H1 (cell line): ENCODE measurements around the gene CRADD. TPM values are rescaled to one million over a fixed set of nuclear protein-coding genes. Genes with fewer than 3 reads are reported as not detected.

Source experiments
- CTCF ChIA-PET: fragments of 300-600 bp; sonication (Branson Sonifier 250); formaldehyde crosslinking; loops from one replicate; lab custom pipeline; 2021; ENCODE audit not compliant: partially characterized antibody; lab: Charles Lee
- POLR2A ChIA-PET: fragments of 300-600 bp; sonication (Branson Sonifier 250); formaldehyde crosslinking; loops from one replicate; lab custom pipeline; 2021; ENCODE audit warnings: inconsistent platforms; ENCODE audit not compliant: partially characterized antibody; lab: Charles Lee
- DNase-seq, 2 experiments: peaks; one replicate each; pipeline versions ENCODE4 v3.0.0 to v3.0.0-alpha.2; 2010 to 2022; ENCODE audit warnings: low spot score in 2 of 2, low read depth in 1 of 2, mixed read lengths in 1 of 2
- FAIRE-seq: peaks from 2 replicates; lab custom pipeline; 2011; peaks lifted over from hg19 to GRCh38; lab: Jason Lieb, UNC
- H2AFZ ChIP-seq: 2 replicates; pipeline ENCODE4 v1.8.1; 2012; ENCODE audit warnings: low read length, inconsistent platforms
- H2AK5ac ChIP-seq: 2 replicates; pipeline ENCODE4 v1.6.1; 2013; ENCODE audit warnings: low read depth, low read length
- H2BK120ac ChIP-seq: replicated peaks from 2 replicates; pipeline ENCODE3; 2013; ENCODE audit warnings: low read depth, low read length, inconsistent platforms
- H2BK12ac ChIP-seq: 2 replicates; pipeline ENCODE4 v1.6.1; 2013; ENCODE audit warnings: low read depth, low read length
- H2BK15ac ChIP-seq: 2 replicates; pipeline ENCODE4 v1.6.1; 2013; ENCODE audit warnings: low read length
- H2BK20ac ChIP-seq: 2 replicates; pipeline ENCODE4 v1.6.1; 2013; ENCODE audit warnings: low read length
- H2BK5ac ChIP-seq: 2 replicates; pipeline ENCODE4 v1.6.1; 2013; ENCODE audit warnings: low read depth, low read length
- H3K14ac ChIP-seq: 2 replicates; pipeline ENCODE4 v1.6.1; 2013; ENCODE audit warnings: inconsistent platforms; ENCODE audit not compliant: insufficient read length
- H3K18ac ChIP-seq: 2 replicates; pipeline ENCODE4 v1.6.1; 2013; ENCODE audit warnings: low read length; ENCODE audit errors: extremely low read depth
- H3K23ac ChIP-seq: 2 replicates; pipeline ENCODE4 v1.6.1; 2013; ENCODE audit warnings: inconsistent platforms; ENCODE audit not compliant: insufficient read length
- H3K23me2 ChIP-seq: 2 replicates; pipeline ENCODE4 v1.6.1; 2013; ENCODE audit warnings: low read depth, low read length
- H3K27ac ChIP-seq: 2 replicates; pipeline ENCODE4 v1.6.1; 2011; ENCODE audit warnings: low read depth, low read length, inconsistent platforms
- H3K27me3 ChIP-seq, 4 experiments: replicated peaks in 1 of 4; 1 replicate in 1 of 4; 2 replicates in 3 of 4; pipeline versions ENCODE4 v1.6.1 to v1.8.1; 2011 to 2013; ENCODE audit warnings: low read length in 3 of 4, mild to moderate bottlenecking in 3 of 4, inconsistent platforms in 2 of 4, mixed read lengths in 2 of 4, moderate library complexity in 1 of 4; ENCODE audit not compliant: control insufficient read depth in 3 of 4, insufficient read depth in 3 of 4; ENCODE audit errors: extremely low read depth in 1 of 4
- H3K36me3 ChIP-seq, 4 experiments: 2 replicates each; pipeline versions ENCODE4 v1.6.1 to v1.8.1; 2011 to 2013; ENCODE audit warnings: mild to moderate bottlenecking in 4 of 4, low read length in 3 of 4, moderate library complexity in 2 of 4, control low read depth in 1 of 4, inconsistent platforms in 1 of 4; ENCODE audit not compliant: insufficient read depth in 4 of 4, control insufficient read depth in 2 of 4
- H3K4ac ChIP-seq: replicated peaks from 2 replicates; pipeline ENCODE3; 2013; ENCODE audit warnings: low read length, low read depth, mixed read lengths, inconsistent platforms; ENCODE audit not compliant: insufficient read length
- H3K4me1 ChIP-seq, 4 experiments: replicated peaks in 1 of 4; 1 replicate in 1 of 4; 2 replicates in 3 of 4; pipeline versions ENCODE4 v1.6.1 to v1.8.1; 2011 to 2013; ENCODE audit warnings: low read length in 3 of 4, inconsistent platforms in 2 of 4, mixed read lengths in 1 of 4; ENCODE audit not compliant: insufficient read depth in 4 of 4, control insufficient read depth in 3 of 4
- H3K4me2 ChIP-seq, 2 experiments: 2 replicates each; pipeline versions ENCODE4 v1.6.1 to v1.8.1; 2011 to 2013; ENCODE audit warnings: low read depth in 2 of 2, low read length in 2 of 2, control low read depth in 1 of 2, inconsistent platforms in 1 of 2, mild to moderate bottlenecking in 1 of 2; ENCODE audit not compliant: insufficient read depth in 1 of 2
- H3K4me3 ChIP-seq, 4 experiments: fragments of 200-600, 300-600 bp in 1 of 4; sonication (generic), shearing (Covaris generic), sonication (Bioruptor Twin) in 1 of 4; 2 replicates each; pipeline versions ENCODE4 v1.5.1 to v1.8.1; 2011 to 2016; ENCODE audit warnings: low read length in 4 of 4, low read depth in 3 of 4, control low read depth in 2 of 4, inconsistent platforms in 2 of 4, mild to moderate bottlenecking in 2 of 4, mixed read lengths in 1 of 4, moderate library complexity in 1 of 4; ENCODE audit not compliant: insufficient read depth in 2 of 4; ENCODE audit errors: extremely low read depth in 1 of 4
- H3K56ac ChIP-seq: replicated peaks from 2 replicates; pipeline ENCODE3; 2013; ENCODE audit warnings: low read depth, mild to moderate bottlenecking, mixed read lengths, low read length, inconsistent platforms; ENCODE audit not compliant: insufficient read length
- H3K79me1 ChIP-seq: 2 replicates; pipeline ENCODE4 v1.6.1; 2013; ENCODE audit warnings: low read depth, low read length, control low read depth
- H3K79me2 ChIP-seq, 2 experiments: 2 replicates each; pipeline versions ENCODE4 v1.6.1 to v1.8.1; 2012 to 2013; ENCODE audit warnings: low read length in 2 of 2, mild to moderate bottlenecking in 2 of 2, inconsistent platforms in 1 of 2; ENCODE audit not compliant: insufficient read depth in 2 of 2, control insufficient read depth in 1 of 2
- H3K9ac ChIP-seq, 4 experiments: replicated peaks in 1 of 4; 1 replicate in 1 of 4; 2 replicates in 3 of 4; pipeline versions ENCODE4 v1.6.1 to v1.8.1; 2011 to 2013; ENCODE audit warnings: low read depth in 3 of 4, low read length in 3 of 4, control low read depth in 2 of 4, mild to moderate bottlenecking in 2 of 4, moderate library complexity in 2 of 4, inconsistent platforms in 1 of 4; ENCODE audit errors: extremely low read depth in 1 of 4
- H3K9me3 ChIP-seq, 2 experiments: 2 replicates each; pipeline versions ENCODE4 v1.6.1 to v1.8.1; 2012 to 2013; ENCODE audit warnings: mild to moderate bottlenecking in 2 of 2, moderate library complexity in 2 of 2, control low read depth in 1 of 2, inconsistent platforms in 1 of 2, low read depth in 1 of 2, low read length in 1 of 2, mixed read lengths in 1 of 2; ENCODE audit not compliant: insufficient read depth in 2 of 2
- H4K20me1 ChIP-seq, 2 experiments: replicated peaks in 1 of 2; 2 replicates each; pipeline versions ENCODE3 to v1.8.1; 2011 to 2013; ENCODE audit warnings: inconsistent platforms in 2 of 2, low read length in 2 of 2, mild to moderate bottlenecking in 1 of 2; ENCODE audit not compliant: insufficient read depth in 2 of 2, control insufficient read depth in 1 of 2
- H4K5ac ChIP-seq: 2 replicates; pipeline ENCODE4 v1.6.1; 2013; ENCODE audit warnings: low read length, low read depth, mixed read lengths, inconsistent platforms; ENCODE audit not compliant: insufficient read length
- H4K8ac ChIP-seq: 2 replicates; pipeline ENCODE4 v1.8.0; 2013; ENCODE audit warnings: mild to moderate bottlenecking, moderate library complexity, low read length, inconsistent platforms; ENCODE audit not compliant: insufficient read depth; ENCODE audit errors: extremely low read depth
- H4K91ac ChIP-seq: replicated peaks from 2 replicates; pipeline ENCODE3; 2013; ENCODE audit warnings: low read length, mixed read lengths, inconsistent platforms; ENCODE audit not compliant: insufficient read length
- CREB1 ChIP-seq: IDR thresholded peaks from 2 replicates; pipeline ENCODE4 v1.6.1; 2012; ENCODE audit warnings: inconsistent platforms
- EGR1 ChIP-seq: IDR thresholded peaks from 2 replicates; pipeline ENCODE4 v1.6.1; 2011; ENCODE audit warnings: low read depth, low read length, borderline replicate concordance
- FOSL1 ChIP-seq: IDR thresholded peaks from 2 replicates; pipeline ENCODE4 v1.6.1; 2011; ENCODE audit warnings: mild to moderate bottlenecking, low read depth, low read length, moderate library complexity; ENCODE audit not compliant: insufficient read depth
- GABPA ChIP-seq: IDR thresholded peaks from 2 replicates; pipeline ENCODE4 v1.6.1; 2011; ENCODE audit warnings: mild to moderate bottlenecking, low read length, moderate library complexity, borderline replicate concordance; ENCODE audit not compliant: insufficient read depth
- HDAC2 ChIP-seq, 2 experiments: fragments of 300-600 bp in 1 of 2; sonication (generic) in 1 of 2; IDR thresholded peaks; 2 replicates each; pipeline ENCODE4 v1.6.1; 2011 to 2012; ENCODE audit warnings: low read depth in 2 of 2, low read length in 2 of 2, mild to moderate bottlenecking in 2 of 2, moderate library complexity in 2 of 2, borderline replicate concordance in 1 of 2, inconsistent platforms in 1 of 2
- NRF1 ChIP-seq: IDR thresholded peaks from 2 replicates; pipeline ENCODE4 v1.6.1; 2011; ENCODE audit warnings: mild to moderate bottlenecking, low read depth, low read length, improper control_type of control experiment
- PHF8 ChIP-seq: fragments of 200-600 bp; sonication (generic); conservative IDR thresholded peaks from 2 replicates; pipeline ENCODE4 v1.7.1; 2012; ENCODE audit warnings: low read depth, mild to moderate bottlenecking, inconsistent platforms, low read length, moderate library complexity
- POLR2AphosphoS5 ChIP-seq: IDR thresholded peaks from 2 replicates; pipeline ENCODE4 v1.6.1; 2011; ENCODE audit warnings: low read depth, low read length
- RBBP5 ChIP-seq: IDR thresholded peaks from 2 replicates; pipeline ENCODE4 v1.7.1; 2012; ENCODE audit warnings: low read depth, mild to moderate bottlenecking, inconsistent platforms, low read length, moderate library complexity, borderline replicate concordance
- RXRA ChIP-seq: IDR thresholded peaks from 2 replicates; pipeline ENCODE4 v1.6.1; 2011; ENCODE audit warnings: low read depth, mild to moderate bottlenecking, low read length, moderate library complexity; ENCODE audit not compliant: insufficient read depth
- SRF ChIP-seq: IDR thresholded peaks from 2 replicates; pipeline ENCODE4 v1.6.1; 2011; ENCODE audit warnings: mild to moderate bottlenecking, low read depth, low read length, moderate library complexity
- TCF12 ChIP-seq: IDR thresholded peaks from 2 replicates; pipeline ENCODE4 v1.6.1; 2011; ENCODE audit warnings: low read depth, mild to moderate bottlenecking, low read length
- WGBS, 2 experiments: shearing (Covaris generic) in 1 of 2; methylation state at CpG; one replicate each; pipeline versions ENCODE4 v1.1.6 to v1.1.7; 2013 to 2015; ENCODE audit warnings: low lambda C conversion rate in 2 of 2, mixed read lengths in 2 of 2, inconsistent platforms in 1 of 2, low coverage in 1 of 2, missing lambda C conversion rate in 1 of 2; ENCODE audit not compliant: insufficient replicate concordance in 2 of 2, insufficient coverage in 1 of 2, insufficient read length in 1 of 2; ENCODE audit errors: extremely low coverage in 1 of 2, missing lambda C conversion rate in 1 of 2; 5-methylcytosine and 5-hydroxymethylcytosine counted together
- polyA plus RNA-seq, 7 experiments: library from polyadenylated mRNA; depleted of rRNA in 3 of 7; stranded (reverse) in 5 of 7; unstranded in 2 of 7; fragments of >200 nt in 5 of 7; fragments of 200-250 nt in 2 of 7; gene quantifications; 1 replicate in 5 of 7; 2 replicates in 1 of 7; 4 replicates in 1 of 7; pipeline versions ENCODE4 v1.2.1 to v1.2.3, GENCODE V29; 2011 to 2013; ENCODE audit warnings: missing spikeins in 2 of 7, mixed read lengths in 2 of 7
- total RNA-seq: library from RNA; stranded (reverse); fragmentation: NEBNext Ultra II Directional; extraction: Animal tissue kit (Norgen Biotek cat#: 25700); gene quantifications from 2 replicates; pipeline ENCODE4 v1.2.1, GENCODE V29; 2021

CRADD gene
- total and polyA plus RNA-seq, 2 of the 8 experiments (the other 6 are each of a cell fraction or from before 2014, with no cell fraction given): 8.1 to 15.4 TPM

DNA sequence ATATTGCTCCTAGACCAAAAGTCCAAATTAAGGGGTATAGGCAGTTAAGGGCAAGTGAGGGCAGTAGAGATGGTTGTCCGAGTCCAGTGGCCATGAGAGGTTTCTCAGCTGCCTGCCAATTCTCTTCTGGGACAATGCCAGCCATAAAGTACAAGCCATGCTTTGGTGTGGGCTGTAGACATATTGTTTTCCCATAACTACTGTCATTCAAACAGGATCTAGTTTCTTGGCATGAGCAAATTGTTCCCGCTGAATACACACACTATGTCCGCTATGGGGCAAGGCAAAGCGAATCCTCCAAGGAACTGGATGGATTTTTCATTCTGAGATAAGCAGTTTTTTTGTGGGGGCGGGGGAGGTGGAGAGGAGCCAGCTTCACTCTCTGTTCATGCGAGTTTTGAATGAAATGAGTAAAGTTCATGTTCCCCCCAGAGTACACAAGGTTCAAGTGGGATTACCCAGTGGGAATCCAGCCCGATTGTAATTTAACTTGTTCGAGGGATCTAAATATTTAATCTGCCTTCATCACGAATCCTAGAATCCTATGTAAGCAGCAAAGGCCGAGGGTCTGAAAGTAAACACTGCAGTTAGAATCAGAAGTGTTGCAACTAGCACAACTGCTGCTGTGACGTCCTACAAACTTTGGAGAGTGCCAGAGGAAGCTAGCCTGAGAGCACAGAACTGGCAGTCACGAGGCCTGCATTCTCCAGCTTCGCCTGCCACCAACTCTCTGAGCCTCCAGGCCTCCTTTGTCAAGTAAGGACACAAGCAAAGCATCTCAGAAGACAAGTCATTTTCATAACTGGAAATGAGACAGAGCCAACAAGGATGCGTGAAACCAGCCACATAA lies 137.0 kb downstream of the CRADD start:
- FAIRE-seq (no peak), DNase-seq (no peak)
- ChIA-PET POLR2A (no interaction called here), CTCF (interaction anchor here (2.6 to 3.8 kb wide), 3 partner anchors 10 to 47 kb away, joined by 10 to 12 read pairs (median 11); no protein-coding TSS in a partner anchor)
- WGBS, 2 experiments: 94% methylated on average over 14 of the region's 14 CpGs; no CpG with 5 or more reads in 1 of the 2 experiments
- Histone ChIP-seq H3K9me3 (no peaks in the 10 kb centered on the region), H3K56ac (no peak overlapping the region), H3K23ac (no peak overlapping the region), H2AK5ac (no peak overlapping the region), H2BK15ac (0 out of 2 replicates have a peak overlapping the region, but pooled peaks have one; percentile 76), H3K9ac (no peak overlapping the region), H2BK12ac (no peak overlapping the region), H3K14ac (no peak overlapping the region), H3K27ac (no peak overlapping the region), H3K4me2 (no peak overlapping the region), H2BK20ac (no peak overlapping the region), H3K4ac (no peak overlapping the region), H2AFZ (no peak overlapping the region), H3K23me2 (no peaks in the 10 kb centered on the region), H3K79me1 (no peaks in the 10 kb centered on the region; the same call in 1 of the 2 replicates), H3K36me3 (no peaks in the 10 kb centered on the region), H4K91ac (no peak overlapping the region), H3K79me2 (no peaks in the 10 kb centered on the region), H2BK120ac (no peak overlapping the region), H3K4me3 (no peak overlapping the region), H3K4me1 (peaks cover 0 to 6% (median 2%) of the 10 kb centered on the region in 4 experiments; a peak in 4 of 7 replicates), H4K20me1 (no peaks in the 10 kb centered on the region), H3K27me3 (no peaks in the 10 kb centered on the region), H4K8ac (no peak overlapping the region), H2BK5ac (no peak overlapping the region), H4K5ac (no peak overlapping the region), H3K18ac (no peak overlapping the region)
- TF ChIP-seq TCF12 (no peak), EGR1 (no peak), POLR2AphosphoS5 (no peak), FOSL1 (no peak), RXRA (no peak), NRF1 (no peak), GABPA (no peak), CREB1 (no peak), SRF (no peak), HDAC2 (IDR thresholded peaks at IDR 0.05; ENCODE audit: borderline replicate concordance in 1 of 2, low read depth in 2 of 2, low read length in 2 of 2) (no peak), RBBP5 (no peak), PHF8 (no peak)
